ENCODE results near the gene TRMT44. TPM values are rescaled to one million over a fixed set of nuclear protein-coding genes. Genes with fewer than 3 reads are reported as not detected.

The TRMT44 gene
- total and polyA plus RNA-seq, 8 donors: 1.8 to 39.7 (median 8.4) TPM

- 84 to 92% (median 90%) methylated on average over 4 to 5 of the region's 5 CpGs for WGBS, 5 donors
- Histone ChIP-seq H3K4me3 (no peak overlapping the region), H3K27me3 (no peaks in the 10 kb centered on the region), H3K9me3 (no peaks in the 10 kb centered on the region), H3K36me3 (no peaks in the 10 kb centered on the region), H3K27ac (no peak overlapping the region), H3K4me1 (peaks cover 20 to 27% (median 23%) of the 10 kb centered on the region in 4 donors)
- DNase-seq: no peak
- TF ChIP-seq EP300 (IDR thresholded peaks at IDR 0.05): no peak
- no peak for TF ChIP-seq POLR2AphosphoS5 (IDR thresholded peaks at IDR 0.05)
- TF ChIP-seq POLR2A (IDR thresholded peaks at IDR 0.05): no peak
- TF ChIP-seq CTCF (IDR thresholded peaks at IDR 0.05): no peak
- intact Hi-C loops (cut with DNase I; ENCODE audit: low total_unique reads): no loop called here
Observed at GRCh38 chr4:8501781-8502180, 61.2 kb downstream of the TRMT44 start.

GRCh38 chr4:8502371-8502770 is 61.8 kb downstream of the TRMT44 start:
- no peaks in the 10 kb centered on the region for H3K9me3 ChIP-seq
- intact Hi-C loops (cut with DNase I; ENCODE audit: low total_unique reads): no loop called here
- H3K27me3 ChIP-seq: no peaks in the 10 kb centered on the region
- no peak overlapping the region for H3K27ac ChIP-seq
- WGBS, 5 donors: 92 to 100% (median 94%) methylated on average over 6 of the region's 6 CpGs
- TF ChIP-seq POLR2AphosphoS5 (IDR thresholded peaks at IDR 0.05) (no peak), CTCF (IDR thresholded peaks at IDR 0.05) (no peak), EP300 (IDR thresholded peaks at IDR 0.05) (no peak), POLR2A (IDR thresholded peaks at IDR 0.05) (no peak)
- peaks cover 26 to 33% (median 28%) of the 10 kb centered on the region in 4 donors for H3K4me1 ChIP-seq
- no peaks in the 10 kb centered on the region for H3K36me3 ChIP-seq
- DNase-seq: no peak
- no peak overlapping the region for H3K4me3 ChIP-seq

- H3K4me1 ChIP-seq: peaks cover 26 to 39% (median 31%) of the 10 kb centered on the region in 4 donors
- 75 to 93% (median 86%) methylated on average over 8 to 13 of the region's 13 CpGs for WGBS, 5 donors
- no peak overlapping the region for H3K4me3 ChIP-seq
- H3K27me3 ChIP-seq: no peaks in the 10 kb centered on the region
- H3K9me3 ChIP-seq: no peaks in the 10 kb centered on the region
- TF ChIP-seq POLR2A (IDR thresholded peaks at IDR 0.05): no peak
- no peak for TF ChIP-seq POLR2AphosphoS5 (IDR thresholded peaks at IDR 0.05)
- TF ChIP-seq CTCF (IDR thresholded peaks at IDR 0.05): no peak
- TF ChIP-seq EP300 (IDR thresholded peaks at IDR 0.05): no peak
- intact Hi-C loops (cut with DNase I; ENCODE audit: low total_unique reads): no loop called here
- DNase-seq: peak in 1 of 2 donors; percentile 58
- H3K27ac ChIP-seq: no peak overlapping the region
- no peaks in the 10 kb centered on the region for H3K36me3 ChIP-seq
Observed at GRCh38 chr4:8502836-8503585, 62.4 kb downstream of the TRMT44 start.

GRCh38 chr4:8503801-8504200 is 63.2 kb downstream of the TRMT44 start:
- intact Hi-C loops (cut with DNase I; ENCODE audit: low total_unique reads): no loop called here
- 35 to 61% (median 42%) methylated on average over 9 to 11 of the region's 11 CpGs for WGBS, 5 donors
- peak overlapping the region in 1 of 4 donors; percentile 6 for H3K4me3 ChIP-seq

More at GRCh38 chr4:8503801-8504200, 63.2 kb downstream of the TRMT44 start:
- Histone ChIP-seq H3K27ac (no peak overlapping the region), H3K27me3 (no peaks in the 10 kb centered on the region), H3K36me3 (no peaks in the 10 kb centered on the region), H3K4me1 (peaks cover 26 to 39% (median 31%) of the 10 kb centered on the region in 4 donors), H3K9me3 (no peaks in the 10 kb centered on the region)
- TF ChIP-seq POLR2A (IDR thresholded peaks at IDR 0.05) (no peak), EP300 (IDR thresholded peaks at IDR 0.05) (no peak), CTCF (IDR thresholded peaks at IDR 0.05) (no peak), POLR2AphosphoS5 (IDR thresholded peaks at IDR 0.05) (no peak)
- DNase-seq: peak in 1 of 2 donors; percentile 37

All from stomach (tissue), 9 donors.